RWPE2 (cell line): Measurements from ENCODE around the gene GRB10.

ENCODE experiments used
- ATAC-seq: fragments of 200-7000 bp; cut with Tn5 transposase; 3 replicates; pipeline ENCODE4 v1.9.1; 2021; ENCODE audit warnings: low read depth
- DNase-seq: peaks from one replicate; pipeline ENCODE4 v3.0.0-alpha.2; 2020; ENCODE audit warnings: low spot score
- H3K27ac ChIP-seq: fragments of 450-650 bp; 2 replicates; pipeline ENCODE4 v1.5.1; 2017; ENCODE audit warnings: mild to moderate bottlenecking; ENCODE audit not compliant: poor library complexity, severe bottlenecking
- H3K27me3 ChIP-seq: fragments of 250-450 bp; sonication (Bioruptor Pico); 2 replicates; pipeline ENCODE4 v1.5.1; 2021; ENCODE audit warnings: mild to moderate bottlenecking, moderate library complexity; ENCODE audit not compliant: insufficient read depth, poor library complexity, severe bottlenecking
- H3K36me3 ChIP-seq: fragments of 250-450 bp; sonication (Bioruptor Pico); 2 replicates; pipeline ENCODE4 v1.5.1; 2020; ENCODE audit warnings: low read depth, mild to moderate bottlenecking, moderate library complexity
- H3K4me1 ChIP-seq: fragments of 250-450 bp; sonication (Bioruptor Pico); 2 replicates; pipeline ENCODE4 v1.5.1; 2021; ENCODE audit warnings: mild to moderate bottlenecking, moderate library complexity; ENCODE audit not compliant: insufficient read depth, poor library complexity, severe bottlenecking
- H3K4me3 ChIP-seq: fragments of 250-450 bp; sonication (Bioruptor Pico); 2 replicates; pipeline ENCODE4 v1.5.1; 2021; ENCODE audit warnings: mild to moderate bottlenecking, moderate library complexity; ENCODE audit not compliant: severe bottlenecking
- H3K9me3 ChIP-seq: fragments of 250-450 bp; sonication (Bioruptor Pico); 2 replicates; pipeline ENCODE4 v1.5.1; 2021; ENCODE audit warnings: mild to moderate bottlenecking, moderate library complexity; ENCODE audit not compliant: severe bottlenecking
- CTCF ChIP-seq: fragments of 450-650 bp; IDR thresholded peaks from one replicate; pipeline ENCODE4 v1.5.1; 2017; ENCODE audit warnings: mild to moderate bottlenecking, moderate library complexity; ENCODE audit not compliant: poor library complexity, severe bottlenecking

GRB10 gene

GRCh38 chr7:50697748-50698147, 84.9 kb downstream of the GRB10 start:
- H3K4me3 ChIP-seq: no peak overlapping the region
- DNase-seq: no peak
- TF ChIP-seq CTCF: no peak

GRCh38 chr7:50696810-50697582, 85.7 kb downstream of the GRB10 start:
- Histone ChIP-seq H3K27ac (no peak overlapping the region), H3K27me3 (no peaks in the 10 kb centered on the region), H3K36me3 (peaks cover 5% of the 10 kb centered on the region; the same call in 1 of the 2 replicates), H3K4me3 (no peak overlapping the region), H3K4me1 (no peaks in the 10 kb centered on the region), H3K9me3 (no peaks in the 10 kb centered on the region)
- peak; percentile 61 for TF ChIP-seq CTCF
- DNase-seq (no peak), ATAC-seq (no peak)

More at GRCh38 chr7:50697748-50698147, 84.9 kb downstream of the GRB10 start:
- Histone ChIP-seq H3K9me3 (no peaks in the 10 kb centered on the region), H3K27ac (no peak overlapping the region), H3K36me3 (peaks cover 5% of the 10 kb centered on the region), H3K4me1 (no peaks in the 10 kb centered on the region), H3K27me3 (no peaks in the 10 kb centered on the region)
- no peak for ATAC-seq

- no peaks in the 10 kb centered on the region for H3K9me3 ChIP-seq
- TF ChIP-seq CTCF: no peak
- H3K4me3 ChIP-seq: no peak overlapping the region
- H3K36me3 ChIP-seq: peaks cover 5% of the 10 kb centered on the region; the same call in 1 of the 2 replicates
- no peaks in the 10 kb centered on the region for H3K27me3 ChIP-seq
- no peaks in the 10 kb centered on the region for H3K4me1 ChIP-seq
- no peak for DNase-seq
- no peak for ATAC-seq
- H3K27ac ChIP-seq: no peak overlapping the region
Observed at GRCh38 chr7:50695026-50695425, 87.7 kb downstream of the GRB10 start.

- Histone ChIP-seq H3K9me3 (no peaks in the 10 kb centered on the region), H3K27me3 (no peaks in the 10 kb centered on the region), H3K4me1 (no peaks in the 10 kb centered on the region), H3K27ac (no peak overlapping the region), H3K4me3 (no peak overlapping the region), H3K36me3 (no peaks in the 10 kb centered on the region; the same call in 1 of the 2 replicates)
- ATAC-seq (no peak), DNase-seq (no peak)
- no peak for TF ChIP-seq CTCF
Observed at GRCh38 chr7:50693455-50694130, 89.1 kb downstream of the GRB10 start.
